HG02610 (cell line): ENCODE results near the gene XAGE1B.
"Not testable (repeated sequence)": the region's sequence is repeated elsewhere in the genome, so short reads cannot be mapped to it uniquely, and the experiment has no call there.

Experiments used
- ATAC-seq: cut with Tn5 transposase; IDR thresholded peaks from one replicate; pipeline ENCODE4 v1.9.1; 2021; ENCODE audit warnings: mild to moderate bottlenecking, moderate library complexity; ENCODE audit not compliant: unreplicated experiment

Gene XAGE1B, protein sequence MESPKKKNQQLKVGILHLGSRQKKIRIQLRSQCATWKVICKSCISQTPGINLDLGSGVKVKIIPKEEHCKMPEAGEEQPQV

DNA sequence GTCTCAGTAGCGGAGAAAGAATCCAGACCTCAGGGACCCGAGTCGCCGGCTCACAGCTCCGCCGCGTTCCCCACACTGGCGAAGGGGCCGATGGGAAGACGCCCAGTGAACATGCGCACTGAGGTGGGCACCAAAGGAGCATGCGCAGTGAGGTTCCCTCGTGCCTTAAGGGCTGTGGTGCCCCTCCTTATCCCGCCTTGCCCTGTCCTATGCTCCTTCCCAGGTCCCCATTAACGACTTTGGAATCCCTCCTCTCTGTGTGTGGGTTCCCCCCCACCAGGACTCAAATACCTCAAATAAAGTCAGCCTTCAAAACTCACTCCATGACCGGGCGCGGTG, at the start of gene XAGE1B:
TSS of gene XAGE1B (minus strand) at position 77 of the 339 bp plus-strand sequence. CDS start 1,536 bp downstream, outside the sequence.
- not testable (repeated sequence) for ATAC-seq

DNA sequence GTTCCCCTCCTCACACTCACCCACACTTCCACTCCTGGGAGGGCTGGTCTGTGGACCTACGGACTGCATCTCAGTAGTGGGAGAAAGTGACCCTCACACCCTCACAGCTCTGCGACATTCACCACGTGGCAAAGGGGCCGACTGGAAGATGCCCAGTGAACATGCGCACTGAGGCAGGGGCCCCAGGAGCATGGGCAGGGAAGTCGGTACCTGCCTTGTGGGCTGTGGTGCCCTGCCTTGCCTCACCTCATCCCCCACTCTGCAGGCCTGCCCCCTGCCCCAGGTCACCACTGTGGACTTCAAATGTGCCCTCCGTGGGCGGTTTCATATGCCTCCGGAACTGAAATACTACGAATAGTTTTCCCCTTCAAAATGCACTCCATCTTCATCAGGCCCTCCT, 46.2 kb upstream of the XAGE1B start:
- ATAC-seq = no peak

DNA sequence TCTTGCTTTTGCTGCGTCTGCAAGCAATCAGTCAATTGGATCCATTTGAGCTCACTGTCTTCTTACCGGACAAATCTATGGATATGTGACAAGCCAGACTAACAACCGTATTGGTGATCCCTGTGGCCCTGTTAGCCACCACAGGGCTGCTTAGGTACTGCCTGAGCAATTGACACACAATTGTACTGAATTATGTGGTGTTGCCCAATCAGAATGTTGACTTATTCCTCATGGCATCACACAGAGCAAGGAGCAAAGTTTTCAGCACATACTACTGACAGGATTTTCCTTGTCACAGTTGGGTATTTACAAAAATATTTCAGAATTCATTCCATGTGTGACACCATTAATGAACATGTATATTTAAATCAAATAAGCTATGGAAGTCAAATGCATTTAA, 41.3 kb upstream of the XAGE1B start:
- no peak for ATAC-seq

DNA sequence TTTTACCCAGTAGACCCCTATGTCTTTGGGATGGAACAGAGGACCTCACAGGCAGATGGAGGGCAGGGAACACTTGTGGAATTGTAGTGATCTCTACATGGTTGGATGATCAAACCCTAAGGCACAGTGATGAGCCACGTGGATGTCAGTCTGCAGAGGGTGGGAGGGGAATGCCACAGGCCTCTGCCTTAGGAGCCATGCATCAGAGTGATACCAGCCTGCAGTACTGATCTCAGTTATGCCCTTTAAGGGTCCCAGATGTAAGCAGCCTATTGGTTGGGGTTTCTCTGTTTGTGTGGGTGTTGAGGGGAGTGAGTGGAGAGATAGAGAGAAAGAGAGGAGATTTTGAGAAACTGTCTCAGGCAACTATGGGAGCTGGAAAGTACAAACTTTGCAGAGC, 39.9 kb upstream of the XAGE1B start:
- ATAC-seq = no peak

DNA sequence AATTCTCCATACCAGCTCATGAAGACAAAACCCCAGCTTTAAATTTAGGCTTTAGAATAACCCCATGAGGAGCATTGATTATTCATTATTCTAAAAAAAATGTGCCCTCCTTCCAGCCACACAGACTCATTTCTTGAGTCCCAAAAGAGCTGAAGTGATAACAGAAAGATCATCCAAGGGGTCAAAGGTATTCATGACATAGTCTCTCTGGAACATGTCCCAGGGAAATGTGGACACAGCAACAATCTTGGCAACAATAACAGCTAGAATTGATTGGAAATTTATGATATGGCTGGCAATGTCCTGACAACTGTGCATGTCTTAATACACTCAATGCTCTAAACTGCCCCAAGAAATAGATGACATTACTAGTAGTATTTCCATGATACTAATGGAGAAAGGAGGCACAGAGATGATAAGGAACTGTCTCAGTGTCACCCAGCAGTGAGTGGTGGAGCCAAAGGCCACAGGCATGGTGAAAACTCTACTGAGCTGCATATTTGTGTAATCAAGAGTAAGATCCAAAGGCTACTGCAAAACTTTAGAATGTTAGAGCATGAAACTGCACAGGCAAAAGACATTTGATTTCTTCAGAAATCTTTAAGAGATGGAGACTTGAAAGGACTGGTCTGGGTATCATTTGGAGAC, 37.3 kb upstream of the XAGE1B start:
- no peak for ATAC-seq

DNA sequence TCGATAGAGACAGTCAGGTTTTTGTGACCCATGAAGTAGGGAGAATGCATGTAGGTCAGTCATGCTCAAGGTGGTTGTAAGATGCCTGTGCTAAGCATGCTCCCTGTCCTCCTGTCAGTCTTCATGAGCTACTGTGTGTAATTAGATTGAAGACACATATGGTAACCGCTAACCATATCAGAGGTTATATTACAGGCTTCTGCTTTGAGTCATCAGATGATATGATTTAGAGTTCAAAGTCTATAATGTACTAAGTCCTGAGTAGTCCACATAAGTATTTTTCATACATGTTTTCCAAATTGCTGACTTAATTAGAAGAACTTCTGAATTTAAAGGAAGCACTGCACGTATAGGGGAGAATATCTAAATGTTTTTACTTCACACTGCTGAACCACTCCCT, 31.9 kb upstream of the XAGE1B start:
- ATAC-seq = not testable (repeated sequence)

DNA sequence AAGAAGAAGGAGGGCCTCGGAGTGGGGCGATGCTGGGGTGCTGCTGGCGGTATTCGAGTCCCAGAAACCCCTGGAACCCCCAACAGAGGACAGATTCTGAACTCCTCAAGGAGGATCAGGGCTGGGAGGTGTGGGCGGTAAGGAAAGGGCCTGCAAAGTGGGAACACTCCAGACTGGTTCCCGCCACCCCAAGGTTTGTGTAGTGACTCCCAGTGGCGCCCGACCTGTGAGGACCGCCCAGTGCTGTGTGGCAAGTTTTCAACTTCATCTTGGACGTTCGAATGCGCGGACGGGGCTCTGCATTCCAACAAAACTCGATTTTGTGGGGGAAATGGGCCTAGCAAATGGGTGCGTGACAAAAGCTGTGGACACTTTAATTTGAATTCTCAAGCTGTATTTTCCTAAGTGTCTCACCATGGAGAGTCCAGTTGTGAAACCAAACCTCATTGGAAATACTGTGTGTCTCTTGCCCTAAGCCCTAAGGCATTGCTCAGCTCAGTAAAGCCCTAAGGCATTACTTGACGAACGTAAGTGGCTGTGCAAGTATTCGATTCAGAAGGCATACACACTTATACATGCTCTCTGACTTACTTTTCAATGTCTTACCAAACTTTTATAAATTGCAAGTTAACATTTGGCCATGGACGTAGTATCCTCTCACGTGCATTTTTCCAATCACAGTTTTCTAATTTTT, 27.4 kb upstream of the XAGE1B start:
- no peak for ATAC-seq

DNA sequence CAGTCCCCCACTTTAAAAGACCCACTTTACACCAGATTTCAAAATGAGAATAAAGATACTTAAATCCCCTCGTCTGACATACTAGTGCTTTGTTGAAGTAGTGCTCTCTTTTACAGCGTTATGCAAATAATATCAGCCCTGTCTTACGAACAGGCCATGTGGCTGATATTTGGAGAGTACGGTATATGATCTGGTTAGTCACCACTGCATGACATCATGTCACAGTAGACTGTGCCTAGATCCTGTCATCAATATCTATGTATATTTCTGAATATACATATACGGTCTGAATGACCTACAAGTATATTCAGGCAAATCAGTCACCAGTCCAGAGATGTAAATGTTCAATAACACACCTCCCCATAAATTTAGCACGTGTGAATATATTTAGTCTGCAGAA, 25.4 kb upstream of the XAGE1B start:
- ATAC-seq = no peak

DNA sequence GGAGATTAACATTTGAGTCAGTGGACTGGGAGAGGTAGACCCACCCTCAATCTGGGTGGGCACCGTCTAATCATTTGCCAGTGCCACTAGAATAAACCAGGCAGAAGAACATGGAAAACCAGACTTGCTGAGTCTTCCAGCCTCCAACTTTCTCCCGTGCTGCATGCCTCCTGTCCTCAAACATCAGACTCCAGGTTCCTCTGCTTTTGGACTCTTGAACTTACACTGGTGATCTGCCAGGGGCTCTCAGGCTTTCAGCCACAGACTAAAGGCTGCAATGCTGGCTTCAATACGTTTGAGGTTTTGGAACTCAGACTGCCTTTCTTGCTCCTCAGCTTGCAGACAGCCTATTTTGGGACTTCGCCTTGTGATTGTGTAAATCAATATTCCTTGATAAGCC, 24.2 kb upstream of the XAGE1B start:
- not testable (repeated sequence) for ATAC-seq

DNA sequence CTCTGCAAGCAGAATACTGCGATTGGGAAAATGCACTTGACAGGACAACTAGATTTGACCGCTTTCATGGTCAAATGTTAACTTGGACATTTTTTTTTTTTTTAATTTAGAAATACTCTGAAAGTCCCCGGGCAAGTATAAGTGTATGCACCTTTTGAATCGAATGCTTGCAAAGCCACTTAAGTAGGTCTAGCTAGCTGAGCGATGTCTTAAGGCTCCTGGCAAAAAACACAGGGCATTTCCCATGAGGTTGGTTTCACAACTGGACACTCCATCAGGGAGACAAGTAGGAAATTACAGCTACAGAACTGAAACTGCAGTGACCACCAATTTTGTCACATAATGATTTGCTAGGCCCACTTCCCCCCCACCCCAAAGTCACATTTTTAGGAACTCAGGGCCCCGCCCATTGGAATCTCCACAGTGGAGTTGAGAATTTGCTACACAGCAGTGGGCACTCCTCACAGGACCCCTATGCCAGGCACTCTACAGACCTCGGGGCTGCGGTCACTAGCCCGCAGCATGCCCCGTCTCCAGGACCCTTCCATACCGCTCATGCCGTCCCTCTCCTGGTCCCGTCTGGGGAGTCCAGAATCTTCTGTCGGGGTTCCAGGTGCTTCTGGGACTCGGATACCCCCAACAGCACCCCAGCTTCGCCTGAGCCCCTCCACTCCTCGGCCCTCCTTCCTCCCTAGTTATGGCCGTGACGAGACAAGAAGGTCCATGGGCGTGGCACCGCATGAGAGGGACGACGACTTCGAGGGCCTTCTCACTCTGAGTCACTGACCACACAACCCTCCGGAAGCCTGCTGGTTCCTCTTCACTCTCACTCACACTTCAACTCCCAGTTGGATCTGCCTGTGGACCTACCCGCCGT, 515 bp downstream of the XAGE1B start:
- ATAC-seq = not testable (repeated sequence)

DNA sequence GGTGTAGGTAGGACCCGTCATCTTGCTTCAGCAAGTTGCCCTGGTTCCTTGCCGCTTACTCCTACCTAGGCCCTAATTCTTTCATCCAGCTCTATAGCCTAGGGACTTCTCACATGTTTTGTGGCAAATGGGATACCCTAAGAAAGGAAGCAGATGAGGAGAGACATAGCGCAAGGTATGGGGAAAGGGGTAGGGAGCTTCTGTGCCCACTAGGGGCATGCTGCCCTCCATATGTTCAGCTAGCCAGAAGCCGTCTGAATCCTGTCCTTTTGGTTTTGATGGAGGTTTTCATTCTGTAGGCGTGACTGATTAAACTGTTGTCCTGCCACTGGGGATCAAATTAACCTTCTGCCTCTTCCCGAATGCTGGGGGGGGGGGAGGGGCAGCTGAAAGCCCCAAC, 5.7 kb downstream of the XAGE1B start:
- ATAC-seq = not testable (repeated sequence)

DNA sequence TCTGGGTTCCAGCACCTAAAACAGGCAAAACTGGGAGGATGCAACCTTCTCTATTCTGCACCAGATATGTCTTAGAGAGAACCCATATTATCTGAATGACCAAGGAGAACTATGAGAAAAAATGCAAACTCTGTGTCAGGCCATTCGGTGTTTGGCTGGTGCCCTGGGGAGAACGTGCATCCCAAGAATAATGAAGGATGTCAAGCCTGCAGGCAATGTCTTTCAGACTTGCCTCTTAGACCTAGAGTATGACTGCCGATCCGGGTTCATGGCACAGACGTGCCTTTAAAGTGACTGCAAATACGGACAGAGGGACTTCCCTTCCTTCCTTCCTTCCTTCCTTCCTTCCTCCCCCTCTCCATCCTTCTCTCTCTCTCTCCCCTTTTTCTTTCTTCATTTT, 6.9 kb downstream of the XAGE1B start:
- no peak for ATAC-seq

DNA sequence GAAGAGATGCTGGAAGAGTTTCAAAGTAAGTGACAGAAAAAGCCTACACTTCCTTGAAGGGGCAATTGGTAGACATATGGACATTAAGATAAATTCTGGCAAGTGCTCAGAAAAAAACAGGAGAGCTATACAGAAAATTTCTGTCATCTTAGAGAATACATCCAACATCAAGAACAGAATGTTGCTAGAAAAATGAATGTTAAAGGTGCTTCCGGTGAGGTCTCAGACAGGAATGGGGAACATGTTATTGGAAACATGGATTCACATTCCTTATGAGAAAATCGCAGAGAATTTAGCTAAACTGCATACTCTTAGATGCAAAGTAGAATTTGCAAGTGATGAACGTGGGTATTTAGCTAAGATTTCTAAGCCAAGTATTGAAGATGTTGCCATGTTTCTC, 9.5 kb downstream of the XAGE1B start:
- no peak for ATAC-seq

DNA sequence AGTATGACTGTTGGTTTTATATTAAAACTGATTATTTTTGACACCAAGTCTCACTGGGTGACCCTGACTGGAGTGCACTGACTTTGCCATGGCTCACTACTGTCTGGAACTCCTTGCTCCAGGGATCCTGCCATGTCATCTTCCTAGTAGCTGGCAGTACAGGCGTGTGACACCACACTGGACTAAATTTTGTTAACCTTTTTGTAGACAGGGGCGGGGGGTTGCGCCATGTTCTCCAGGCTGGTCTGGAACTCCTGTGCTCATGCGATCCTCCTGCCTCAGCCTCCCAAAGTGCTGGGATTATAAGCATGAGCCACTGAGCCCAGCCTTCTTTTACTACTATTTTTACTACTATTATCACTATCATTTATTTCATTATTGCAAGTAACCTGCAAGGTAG, 12.3 kb downstream of the XAGE1B start:
- ATAC-seq = no peak

DNA sequence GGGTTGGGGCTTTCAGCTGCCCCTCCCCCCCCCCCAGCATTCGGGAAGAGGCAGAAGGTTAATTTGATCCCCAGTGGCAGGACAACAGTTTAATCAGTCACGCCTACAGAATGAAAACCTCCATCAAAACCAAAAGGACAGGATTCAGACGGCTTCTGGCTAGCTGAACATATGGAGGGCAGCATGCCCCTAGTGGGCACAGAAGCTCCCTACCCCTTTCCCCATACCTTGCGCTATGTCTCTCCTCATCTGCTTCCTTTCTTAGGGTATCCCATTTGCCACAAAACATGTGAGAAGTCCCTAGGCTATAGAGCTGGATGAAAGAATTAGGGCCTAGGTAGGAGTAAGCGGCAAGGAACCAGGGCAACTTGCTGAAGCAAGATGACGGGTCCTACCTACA, 15.5 kb downstream of the XAGE1B start:
- not testable (repeated sequence) for ATAC-seq

DNA sequence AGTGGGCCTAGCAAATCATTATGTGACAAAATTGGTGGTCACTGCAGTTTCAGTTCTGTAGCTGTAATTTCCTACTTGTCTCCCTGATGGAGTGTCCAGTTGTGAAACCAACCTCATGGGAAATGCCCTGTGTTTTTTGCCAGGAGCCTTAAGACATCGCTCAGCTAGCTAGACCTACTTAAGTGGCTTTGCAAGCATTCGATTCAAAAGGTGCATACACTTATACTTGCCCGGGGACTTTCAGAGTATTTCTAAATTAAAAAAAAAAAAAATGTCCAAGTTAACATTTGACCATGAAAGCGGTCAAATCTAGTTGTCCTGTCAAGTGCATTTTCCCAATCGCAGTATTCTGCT, 20.5 kb downstream of the XAGE1B start:
- ATAC-seq = not testable (repeated sequence)

DNA sequence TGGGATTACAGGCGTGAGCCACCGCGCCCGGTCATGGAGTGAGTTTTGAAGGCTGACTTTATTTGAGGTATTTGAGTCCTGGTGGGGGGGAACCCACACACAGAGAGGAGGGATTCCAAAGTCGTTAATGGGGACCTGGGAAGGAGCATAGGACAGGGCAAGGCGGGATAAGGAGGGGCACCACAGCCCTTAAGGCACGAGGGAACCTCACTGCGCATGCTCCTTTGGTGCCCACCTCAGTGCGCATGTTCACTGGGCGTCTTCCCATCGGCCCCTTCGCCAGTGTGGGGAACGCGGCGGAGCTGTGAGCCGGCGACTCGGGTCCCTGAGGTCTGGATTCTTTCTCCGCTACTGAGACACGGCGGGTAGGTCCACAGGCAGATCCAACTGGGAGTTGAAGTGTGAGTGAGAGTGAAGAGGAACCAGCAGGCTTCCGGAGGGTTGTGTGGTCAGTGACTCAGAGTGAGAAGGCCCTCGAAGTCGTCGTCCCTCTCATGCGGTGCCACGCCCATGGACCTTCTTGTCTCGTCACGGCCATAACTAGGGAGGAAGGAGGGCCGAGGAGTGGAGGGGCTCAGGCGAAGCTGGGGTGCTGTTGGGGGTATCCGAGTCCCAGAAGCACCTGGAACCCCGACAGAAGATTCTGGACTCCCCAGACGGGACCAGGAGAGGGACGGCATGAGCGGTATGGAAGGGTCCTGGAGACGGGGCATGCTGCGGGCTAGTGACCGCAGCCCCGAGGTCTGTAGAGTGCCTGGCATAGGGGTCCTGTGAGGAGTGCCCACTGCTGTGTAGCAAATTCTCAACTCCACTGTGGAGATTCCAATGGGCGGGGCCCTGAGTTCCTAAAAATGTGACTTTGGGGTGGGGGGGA, 21.1 kb downstream of the XAGE1B start, which contains the start of gene XAGE1A:
TSS of gene XAGE1A (plus strand) at position 264 of the 874 bp plus-strand sequence. CDS start 1,554 bp downstream, outside the sequence.
- ATAC-seq = not testable (repeated sequence)

DNA sequence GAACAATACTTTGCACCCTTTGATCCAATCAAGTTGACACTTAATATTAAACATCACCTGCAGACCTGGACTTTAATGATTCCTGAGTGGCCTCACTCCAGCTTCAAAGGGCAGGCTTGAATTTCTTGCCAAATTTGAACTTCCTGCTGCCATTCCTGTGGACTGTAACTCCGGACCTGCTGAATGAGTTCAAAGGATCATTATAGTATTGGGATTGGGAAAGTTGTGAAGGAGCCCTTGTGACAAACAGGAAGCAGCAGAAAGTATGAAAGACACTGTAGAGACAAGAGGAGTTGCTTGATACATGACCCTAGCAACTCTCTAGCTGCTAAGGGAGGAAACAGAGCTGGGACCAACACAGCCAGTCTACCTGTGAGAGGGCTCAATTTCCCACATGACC, 45.6 kb downstream of the XAGE1B start:
- ATAC-seq = not testable (repeated sequence)
